Measurements from ENCODE around the gene MRPL19.

DNA sequence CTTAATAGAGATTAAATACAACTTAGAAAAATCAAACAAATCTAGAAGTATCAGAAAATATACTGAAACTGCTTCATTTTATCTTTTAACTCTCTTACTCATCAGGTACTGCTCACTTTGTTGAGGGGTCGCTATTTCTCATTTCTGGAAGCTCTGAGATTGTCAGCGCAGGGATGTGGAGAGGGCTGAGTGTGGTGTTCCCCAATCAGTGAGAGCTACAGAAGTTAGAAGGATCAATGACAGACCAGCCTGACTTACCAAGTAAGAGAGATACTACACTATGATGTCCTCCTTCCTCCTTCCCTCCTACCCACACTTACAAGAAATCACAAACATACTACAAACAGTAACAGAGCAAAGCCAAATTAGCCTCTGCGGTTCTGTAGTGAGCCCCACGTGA lies 56.0 kb downstream of the MRPL19 start:
- TF ChIP-seq, protein P1, sequence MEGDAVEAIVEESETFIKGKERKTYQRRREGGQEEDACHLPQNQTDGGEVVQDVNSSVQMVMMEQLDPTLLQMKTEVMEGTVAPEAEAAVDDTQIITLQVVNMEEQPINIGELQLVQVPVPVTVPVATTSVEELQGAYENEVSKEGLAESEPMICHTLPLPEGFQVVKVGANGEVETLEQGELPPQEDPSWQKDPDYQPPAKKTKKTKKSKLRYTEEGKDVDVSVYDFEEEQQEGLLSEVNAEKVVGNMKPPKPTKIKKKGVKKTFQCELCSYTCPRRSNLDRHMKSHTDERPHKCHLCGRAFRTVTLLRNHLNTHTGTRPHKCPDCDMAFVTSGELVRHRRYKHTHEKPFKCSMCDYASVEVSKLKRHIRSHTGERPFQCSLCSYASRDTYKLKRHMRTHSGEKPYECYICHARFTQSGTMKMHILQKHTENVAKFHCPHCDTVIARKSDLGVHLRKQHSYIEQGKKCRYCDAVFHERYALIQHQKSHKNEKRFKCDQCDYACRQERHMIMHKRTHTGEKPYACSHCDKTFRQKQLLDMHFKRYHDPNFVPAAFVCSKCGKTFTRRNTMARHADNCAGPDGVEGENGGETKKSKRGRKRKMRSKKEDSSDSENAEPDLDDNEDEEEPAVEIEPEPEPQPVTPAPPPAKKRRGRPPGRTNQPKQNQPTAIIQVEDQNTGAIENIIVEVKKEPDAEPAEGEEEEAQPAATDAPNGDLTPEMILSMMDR (IDR thresholded peaks at IDR 0.05; ENCODE audit: insufficient read depth, low read length, poor library complexity, severe bottlenecking): no peak
- no peak for TF ChIP-seq EZH2phosphoT487 (conservative IDR thresholded peaks at IDR 0.05; ENCODE audit: low read length)
